Cardiac fibroblast (primary cell): ENCODE measurements around the gene ATP9B.

ENCODE experiments used
- DNase-seq, 2 donors: peaks; one replicate each; pipeline versions ENCODE4 v3.0.0 to v3.0.0-alpha.2; 2010; ENCODE audit warnings: low read depth in 2 of 2
- H3K4me3 ChIP-seq, 2 donors: replicated peaks in 1 of 2; 1 replicate in 1 of 2; 2 replicates in 1 of 2; pipeline ENCODE4 v1.5.1; 2011; ENCODE audit warnings: low read depth in 2 of 2, low read length in 2 of 2, mild to moderate bottlenecking in 2 of 2, moderate library complexity in 1 of 2
- CTCF ChIP-seq: IDR thresholded peaks from one replicate; pipeline ENCODE4 v1.5.1; 2011; ENCODE audit warnings: low read depth, mild to moderate bottlenecking, low read length, inconsistent platforms

Gene ATP9B

GRCh38 chr18:79216176-79216575 lies 147.0 kb downstream of the ATP9B start:
- no peak for DNase-seq
- TF ChIP-seq CTCF, result no peak
- no peak overlapping the region for H3K4me3 ChIP-seq

GRCh38 chr18:79217979-79218604 lies 148.9 kb downstream of the ATP9B start:
- TF ChIP-seq CTCF, result no peak
- DNase-seq, result peak in 1 of 2 donors; percentile 29
- H3K4me3 ChIP-seq, result no peak overlapping the region

- H3K4me3 ChIP-seq, result no peak overlapping the region
- DNase-seq, result no peak
- no peak for TF ChIP-seq CTCF
Measured at GRCh38 chr18:79218605-79219190, 149.5 kb downstream of the ATP9B start.

GRCh38 chr18:79221136-79221535 lies 151.9 kb downstream of the ATP9B start:
- no peak for TF ChIP-seq CTCF
- no peak overlapping the region for H3K4me3 ChIP-seq
- DNase-seq, result no peak

- no peak for TF ChIP-seq CTCF
- DNase-seq, result no peak
- H3K4me3 ChIP-seq, result no peak overlapping the region
Measured at GRCh38 chr18:79222790-79223189, 153.6 kb downstream of the ATP9B start.

- H3K4me3 ChIP-seq, result no peak overlapping the region
- TF ChIP-seq CTCF, result no peak
- DNase-seq, result no peak
Measured at GRCh38 chr18:79223431-79223830, 154.2 kb downstream of the ATP9B start.

- no peak for TF ChIP-seq CTCF
- no peak overlapping the region for H3K4me3 ChIP-seq
- no peak for DNase-seq
Measured at GRCh38 chr18:79224381-79224780, 155.2 kb downstream of the ATP9B start.
